ENCODE measurements around the gene CD99L2. TPM values are rescaled to one million over a fixed set of nuclear protein-coding genes. Genes with fewer than 3 reads are reported as not detected.

CD99L2 gene
- total and polyA plus RNA-seq, 10 of the 15 experiments (the other 5 are each of a cell fraction or from before 2014, with no cell fraction given) = 1.1 to 22.9 (median 13.0) TPM

DNA sequence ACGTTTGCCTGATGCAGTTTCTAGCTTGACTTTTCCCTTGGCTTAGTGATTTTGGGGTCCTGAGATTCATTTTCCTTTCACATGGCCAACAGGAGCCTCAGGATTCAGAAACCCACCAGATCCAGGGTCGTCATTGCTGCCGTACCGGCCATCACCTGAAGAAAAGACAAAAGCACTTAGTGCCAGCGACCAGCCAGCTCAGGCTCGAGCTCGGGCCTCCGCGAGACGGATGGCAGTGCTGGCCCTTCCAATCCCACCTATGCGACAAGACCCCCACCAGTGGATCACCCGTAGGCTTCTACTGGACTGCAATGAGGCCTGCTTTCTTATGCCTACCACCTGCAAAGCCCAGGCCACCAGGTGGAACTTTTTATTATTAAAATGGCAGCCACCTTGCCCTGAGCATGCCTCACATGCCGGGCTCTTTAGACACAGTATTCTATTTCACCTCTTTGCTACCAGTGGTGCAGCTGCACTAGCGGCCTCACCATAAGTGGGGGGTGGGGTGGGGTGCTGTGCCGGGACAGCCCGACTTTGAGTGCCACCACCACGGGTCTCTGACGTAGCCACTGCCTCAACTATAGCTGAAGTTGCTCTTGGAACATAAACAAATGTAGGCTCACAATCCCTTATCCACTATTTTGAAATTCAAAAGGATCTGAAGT is 121.0 kb downstream of the CD99L2 start (continued):
- no peak for TF ChIP-seq LARP7 (IDR thresholded peaks at IDR 0.05)
- TF ChIP-seq, protein P1, sequence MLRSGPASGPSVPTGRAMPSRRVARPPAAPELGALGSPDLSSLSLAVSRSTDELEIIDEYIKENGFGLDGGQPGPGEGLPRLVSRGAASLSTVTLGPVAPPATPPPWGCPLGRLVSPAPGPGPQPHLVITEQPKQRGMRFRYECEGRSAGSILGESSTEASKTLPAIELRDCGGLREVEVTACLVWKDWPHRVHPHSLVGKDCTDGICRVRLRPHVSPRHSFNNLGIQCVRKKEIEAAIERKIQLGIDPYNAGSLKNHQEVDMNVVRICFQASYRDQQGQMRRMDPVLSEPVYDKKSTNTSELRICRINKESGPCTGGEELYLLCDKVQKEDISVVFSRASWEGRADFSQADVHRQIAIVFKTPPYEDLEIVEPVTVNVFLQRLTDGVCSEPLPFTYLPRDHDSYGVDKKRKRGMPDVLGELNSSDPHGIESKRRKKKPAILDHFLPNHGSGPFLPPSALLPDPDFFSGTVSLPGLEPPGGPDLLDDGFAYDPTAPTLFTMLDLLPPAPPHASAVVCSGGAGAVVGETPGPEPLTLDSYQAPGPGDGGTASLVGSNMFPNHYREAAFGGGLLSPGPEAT (IDR thresholded peaks at IDR 0.05; ENCODE audit: low read depth) = no peak
- no peak for TF ChIP-seq BHLHE40 (IDR thresholded peaks at IDR 0.05; ENCODE audit: borderline replicate concordance in 1 of 2, low read depth in 2 of 2, low read length in 1 of 2)
- no peak for TF ChIP-seq GABPA (IDR thresholded peaks at IDR 0.05; ENCODE audit: low read depth)
- no peak for TF ChIP-seq KLF5 (IDR thresholded peaks at IDR 0.05; ENCODE audit: partially characterized antibody)

DNA sequence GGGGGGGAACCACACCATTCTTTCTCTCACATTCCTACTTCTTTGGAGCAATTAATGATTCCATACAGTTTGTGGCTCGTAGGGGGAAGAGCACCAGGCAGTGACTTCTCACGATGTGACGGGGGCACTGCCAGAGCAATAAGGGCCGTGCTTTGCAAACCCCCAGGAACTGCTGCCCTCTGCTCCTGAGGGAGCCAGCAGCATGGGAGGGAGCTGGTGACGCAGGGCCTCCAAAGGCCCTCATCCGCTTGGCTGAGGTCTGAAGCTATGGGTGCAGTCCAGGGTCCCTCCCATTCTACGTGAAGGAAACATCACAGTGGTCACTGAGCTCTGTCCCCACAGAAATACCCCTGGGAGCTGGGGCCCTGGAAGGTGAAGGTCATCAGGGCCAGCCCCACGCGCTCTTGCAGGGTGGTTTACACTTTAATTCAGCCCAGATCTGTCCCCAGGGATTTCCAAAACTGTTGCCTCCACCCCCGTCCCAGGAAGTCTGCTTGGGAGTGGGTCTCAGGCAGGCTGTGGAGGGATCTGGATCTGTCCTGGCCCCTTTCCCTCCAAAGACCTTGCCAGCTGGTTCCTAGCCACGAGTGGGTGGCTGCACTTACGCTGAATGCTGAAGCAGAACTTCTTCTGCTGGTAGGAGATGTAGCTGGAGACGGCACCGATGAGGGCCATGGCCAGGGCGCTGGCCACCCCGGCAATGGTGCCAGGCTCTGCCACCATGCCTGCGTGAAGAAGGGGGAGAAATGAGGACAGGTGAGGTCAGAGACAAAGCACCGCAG is 122.7 kb downstream of the CD99L2 start:
- Histone ChIP-seq H3K27ac (ENCODE audit: control insufficient read depth, insufficient read depth) (no peak overlapping the region), H3K4me1 (ENCODE audit: control insufficient read depth, insufficient read depth, low read length) (peaks cover 7% of the 10 kb centered on the region; the same call in 1 of the 2 replicates), H3K9ac (ENCODE audit: control insufficient read depth, insufficient read depth, low read length) (no peak overlapping the region), H3K27me3 (replicated peaks in 1 of 2; ENCODE audit: control insufficient read depth in 2 of 2, insufficient read depth in 2 of 2, low read length in 1 of 2) (no peaks in the 10 kb centered on the region), H3K4me2 (ENCODE audit: control insufficient read depth, insufficient read depth) (no peak overlapping the region), H3K9me3 (replicated peaks; ENCODE audit: control insufficient read depth, insufficient read depth, low read length) (no peaks in the 10 kb centered on the region), H2AFZ (ENCODE audit: control insufficient read depth, low read depth, low read length) (no peak overlapping the region), H4K20me1 (ENCODE audit: control insufficient read depth, insufficient read depth) (no peaks in the 10 kb centered on the region; the same call in 1 of the 2 replicates), H3K79me2 (ENCODE audit: control insufficient read depth, insufficient read depth, low read length) (no peaks in the 10 kb centered on the region), H3K36me3 (ENCODE audit: control insufficient read depth in 2 of 2, insufficient read depth in 2 of 2, low read length in 1 of 2) (no peaks in the 10 kb centered on the region; a peak in 2 of 4 replicates), H3K4me3 (no peak overlapping the region)
- 64% methylated on average over 18 of the region's 18 CpGs for WGBS (ENCODE audit: insufficient coverage, insufficient replicate concordance, low lambda C conversion rate, missing lambda C conversion rate)
- ChIA-PET RAD21 (ENCODE audit: unreplicated experiment) (interaction anchor here (2.0 kb wide), 1 partner anchor 306 kb away, joined by 7 read pairs; no protein-coding TSS in a partner anchor), POLR2A (no interaction called here), SMC1A (ENCODE audit: uncharacterized antibody, unreplicated experiment) (interaction anchor here (1.4 kb wide), 1 partner anchor 300 kb away, joined by 3 read pairs; no protein-coding TSS in a partner anchor), CTCF (interaction anchor here (1.2 to 8.1 kb wide), 3 partner anchors 10 to 306 kb away, joined by 3 to 95 read pairs (median 8); no protein-coding TSS in a partner anchor)
- in situ Hi-C loops (cut with MboI) = loop anchor here (5.0 to 25.0 kb wide), 2 partner anchors 312 to 612 kb away; partner anchors contain the start of gene VMA21
- no peak for ATAC-seq
- no TSS peak for BruUV-seq (replicated peaks)
- no peak for DNase-seq (ENCODE audit: low read depth, low spot score)
- intact Hi-C loops (cut with micrococcal nuclease; ENCODE audit: unreplicated experiment) = loop anchor here (5.0 to 10.0 kb wide), 2 partner anchors 122 to 209 kb away; partner anchors contain the start of genes CD99L2 and HMGB3
- no peak for TF ChIP-seq CHD1 (IDR thresholded peaks at IDR 0.05; ENCODE audit: low read depth, low read length)
- no peak for TF ChIP-seq RUNX3 (IDR thresholded peaks at IDR 0.05; ENCODE audit: low read length)
- no peak for TF ChIP-seq KDM1A (IDR thresholded peaks at IDR 0.05; ENCODE audit: borderline replicate concordance)
- no peak for TF ChIP-seq ASH2L (IDR thresholded peaks at IDR 0.05; ENCODE audit: borderline replicate concordance, low read depth)
- TF ChIP-seq SIX5 (IDR thresholded peaks at IDR 0.05; ENCODE audit: low read depth, low read length, severe bottlenecking) = no peak
- TF ChIP-seq ESRRA (IDR thresholded peaks at IDR 0.05; ENCODE audit: low read length) = no peak
- TF ChIP-seq NFYA (IDR thresholded peaks at IDR 0.05; ENCODE audit: borderline replicate concordance, low read depth, low read length) = no peak
- no peak for TF ChIP-seq ATF7 (IDR thresholded peaks at IDR 0.05; ENCODE audit: low read depth)
- TF ChIP-seq SUPT20H (IDR thresholded peaks at IDR 0.05; ENCODE audit: borderline replicate concordance, control insufficient read depth, low read depth, low read length) = no peak
- no peak for FAIRE-seq

Measured in GM12878 (cell line).